SK-N-MC (cell line): ENCODE data around the gene TMEM39A.

Source experiments
- EZH2 ChIP-seq: fragments of 200-600 bp; sonication (generic); IDR thresholded peaks from one replicate; pipeline ENCODE4 v1.6.1; 2017; ENCODE audit warnings: antibody characterized with exemption
- POLR2AphosphoS5 ChIP-seq: IDR thresholded peaks from 2 replicates; pipeline ENCODE4 v1.6.1; 2012; ENCODE audit warnings: mild to moderate bottlenecking, low read depth, low read length, borderline replicate concordance

DNA sequence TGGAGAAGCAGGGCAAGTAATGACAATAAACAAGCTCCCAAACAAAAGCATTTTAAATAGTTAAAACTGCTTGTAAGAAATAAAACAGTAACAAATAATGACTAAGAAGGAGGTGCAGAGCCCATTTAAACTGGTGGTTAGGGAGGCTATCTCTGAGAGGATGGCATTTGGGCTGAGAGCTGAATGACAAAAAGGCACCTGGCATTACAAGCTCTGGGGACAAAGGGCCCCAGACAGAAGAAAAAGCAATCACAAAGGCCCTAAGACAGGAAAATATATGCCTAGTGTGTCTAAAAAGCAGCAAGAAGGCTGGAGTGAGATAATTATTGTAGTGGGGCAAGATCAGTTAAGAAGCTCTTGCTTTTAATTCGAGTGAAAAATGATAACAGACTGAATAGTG is 9.6 kb downstream of the TMEM39A start:
- TF ChIP-seq EZH2 = no peak
- no peak for TF ChIP-seq POLR2AphosphoS5
